Measurements from ENCODE around the gene COLEC11. TPM values are rescaled to one million over a fixed set of nuclear protein-coding genes. Genes with fewer than 3 reads are reported as not detected.
"Not testable (repeated sequence)": the region's sequence is repeated elsewhere in the genome, so short reads cannot be mapped to it uniquely, and the experiment has no call there.

Gene COLEC11
- total RNA-seq, 1 donor from 2014 or later, result not detected

DNA sequence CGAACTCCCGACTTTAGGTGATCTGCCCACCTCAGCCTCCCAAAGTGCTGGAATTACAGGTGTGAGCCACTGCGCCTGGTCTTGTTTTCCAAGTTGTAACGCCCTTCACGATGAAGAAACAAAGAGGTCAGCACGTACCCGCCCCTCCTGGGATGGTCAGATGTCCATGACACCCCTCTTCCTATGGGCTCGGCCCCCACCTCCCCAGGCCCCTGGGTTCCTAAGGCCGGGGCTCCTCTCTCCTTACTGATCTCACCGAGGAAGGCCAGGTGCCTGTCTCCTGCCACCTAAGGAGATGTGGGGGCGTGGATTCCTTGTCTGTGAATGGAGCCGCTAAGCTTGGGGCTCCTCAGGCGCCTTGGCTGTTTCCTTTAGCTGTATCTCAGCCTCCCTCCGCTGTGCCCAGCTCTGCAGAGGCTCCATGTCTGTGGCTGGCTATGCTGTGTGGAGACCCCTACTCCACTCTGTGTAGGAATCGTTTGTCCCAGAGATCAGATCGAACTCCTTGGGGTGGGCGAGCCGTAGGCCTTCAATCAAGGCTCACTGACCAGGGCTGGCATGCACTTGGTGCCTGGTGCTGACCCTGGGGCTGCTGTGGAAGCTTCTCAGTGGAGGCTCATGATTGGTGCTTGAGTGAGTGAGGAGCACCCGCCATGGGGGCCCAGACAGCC lies 8.8 kb downstream of the COLEC11 start:
- no peaks in the 10 kb centered on the region for H3K9me3 Mint-ChIP-seq
- no peaks in the 10 kb centered on the region for H3K36me3 Mint-ChIP-seq (ENCODE audit: low read depth)
- intact Hi-C loops (cut with micrococcal nuclease), result no loop called here
- no peak for DNase-seq (ENCODE audit: low spot score)
- H3K4me1 Mint-ChIP-seq (ENCODE audit: low read depth), result peaks cover 3% of the 10 kb centered on the region
- peaks cover 2% of the 10 kb centered on the region for H3K27me3 Mint-ChIP-seq (ENCODE audit: insufficient read depth)
- no peak overlapping the region for H3K4me3 Mint-ChIP-seq
- H3K27ac Mint-ChIP-seq, result no peak overlapping the region

DNA sequence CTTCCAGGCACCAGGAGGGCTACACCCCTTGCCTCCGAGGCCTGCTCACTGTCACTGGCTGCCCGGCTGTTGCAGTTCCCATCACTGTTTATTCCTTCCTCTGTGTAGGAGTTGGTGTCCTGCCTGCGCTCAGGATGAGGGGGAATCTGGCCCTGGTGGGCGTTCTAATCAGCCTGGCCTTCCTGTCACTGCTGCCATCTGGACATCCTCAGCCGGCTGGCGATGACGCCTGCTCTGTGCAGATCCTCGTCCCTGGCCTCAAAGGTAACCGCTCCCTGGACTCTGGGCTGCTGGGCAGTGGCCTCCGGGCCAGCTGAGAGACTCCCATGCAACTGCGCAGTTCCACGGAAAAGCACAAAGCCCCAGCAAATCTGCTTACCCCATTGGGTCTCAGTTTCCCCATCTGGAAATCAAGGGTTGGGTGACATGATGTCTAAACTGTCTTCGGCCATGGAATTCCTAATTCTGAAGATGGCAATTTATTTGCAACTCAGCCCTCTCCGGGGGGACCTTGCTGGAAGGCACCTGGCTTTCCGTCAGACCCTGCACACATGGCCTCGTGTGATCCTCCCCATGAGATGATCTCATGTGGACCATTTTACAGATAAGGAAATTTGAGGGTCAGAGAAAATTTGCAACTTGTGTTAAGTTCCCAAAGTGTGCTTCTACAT lies 9.4 kb downstream of the COLEC11 start:
- H3K27me3 Mint-ChIP-seq (ENCODE audit: insufficient read depth), result peaks cover 2% of the 10 kb centered on the region
- H3K9me3 Mint-ChIP-seq, result no peaks in the 10 kb centered on the region
- H3K4me3 Mint-ChIP-seq, result no peak overlapping the region
- H3K27ac Mint-ChIP-seq, result no peak overlapping the region
- intact Hi-C loops (cut with micrococcal nuclease), result no loop called here
- no peaks in the 10 kb centered on the region for H3K36me3 Mint-ChIP-seq (ENCODE audit: low read depth)
- H3K4me1 Mint-ChIP-seq (ENCODE audit: low read depth), result no peaks in the 10 kb centered on the region
- no peak for DNase-seq (ENCODE audit: low spot score)

DNA sequence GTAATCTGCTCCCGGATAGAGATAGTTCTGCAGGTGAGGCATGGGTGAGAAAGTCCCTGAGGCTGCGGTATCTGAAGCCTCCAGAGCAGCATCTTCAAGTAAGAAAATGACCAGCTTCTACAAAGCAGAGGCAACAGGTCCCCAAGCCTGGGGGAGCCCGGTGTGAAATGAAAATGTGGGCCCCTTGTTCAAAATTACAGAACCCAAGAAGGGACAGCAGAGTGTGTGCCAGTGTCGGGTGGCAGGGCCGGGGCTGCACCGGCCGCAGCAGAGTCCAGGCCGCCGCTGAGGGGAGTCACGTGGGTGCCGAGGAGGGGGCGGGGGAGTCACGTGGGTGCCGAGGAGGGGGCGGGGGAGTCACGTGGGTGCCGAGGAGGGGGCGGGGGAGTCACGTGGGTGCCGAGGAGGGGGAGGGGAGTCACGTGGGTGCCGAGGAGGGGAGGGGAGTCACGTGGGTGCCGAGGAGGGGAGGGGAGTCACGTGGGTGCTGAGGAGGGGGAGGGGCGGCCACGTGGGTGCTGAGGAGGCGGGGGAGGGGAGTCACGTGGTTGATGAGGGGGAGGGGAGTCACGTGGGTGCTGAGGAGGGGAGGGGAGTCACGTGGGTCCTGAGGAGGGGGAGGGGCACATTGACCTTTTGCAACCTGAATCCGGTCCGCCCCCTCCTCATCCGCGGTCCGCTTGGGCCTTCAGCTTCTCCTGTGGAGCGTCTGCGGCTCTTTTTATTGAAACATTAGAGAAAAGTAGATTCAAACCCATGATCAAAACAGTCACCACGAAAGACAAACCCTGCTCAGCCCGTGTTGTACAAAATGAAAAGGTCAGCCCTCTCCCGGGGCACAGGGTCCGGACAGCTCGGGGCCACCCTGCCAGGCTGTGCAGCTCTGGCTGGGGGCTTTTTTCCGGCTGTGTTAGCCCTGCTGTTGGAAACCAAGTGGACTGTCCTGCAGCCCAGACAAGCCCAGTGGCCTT lies 10.4 kb downstream of the COLEC11 start:
- intact Hi-C loops (cut with micrococcal nuclease), result loop anchor here (5.0 kb wide), 1 partner anchor 228 kb away; the partner anchor contains the start of genes EIPR1 and TRAPPC12
- no peak for DNase-seq (ENCODE audit: low spot score)
- Mint-ChIP-seq H3K9me3 (no peaks in the 10 kb centered on the region), H3K27me3 (ENCODE audit: insufficient read depth) (peaks cover 2% of the 10 kb centered on the region), H3K4me1 (ENCODE audit: low read depth) (no peaks in the 10 kb centered on the region), H3K4me3 (peak overlapping the region; percentile 33), H3K36me3 (ENCODE audit: low read depth) (no peaks in the 10 kb centered on the region), H3K27ac (peak overlapping the region; percentile 64)

DNA sequence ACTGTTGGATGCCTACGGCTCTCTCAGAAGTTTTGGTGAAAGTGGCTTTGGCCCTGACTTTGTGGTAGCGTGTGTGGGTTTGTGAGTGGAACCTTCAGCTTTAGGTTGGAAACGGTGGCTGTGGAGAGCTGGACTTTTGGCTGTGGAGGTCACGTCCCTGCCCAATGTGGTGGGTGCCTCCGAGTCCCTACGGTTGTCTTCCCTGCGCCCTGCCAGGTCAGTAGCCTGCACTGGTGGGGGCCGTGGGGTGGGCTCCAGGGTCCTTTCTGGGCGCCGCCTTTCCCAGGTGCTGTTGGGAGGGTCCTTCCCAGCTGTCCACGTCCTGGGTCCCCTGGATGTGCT lies 11.1 kb downstream of the COLEC11 start:
- DNase-seq (ENCODE audit: low spot score), result no peak
- H3K36me3 Mint-ChIP-seq (ENCODE audit: low read depth), result no peaks in the 10 kb centered on the region
- H3K27ac Mint-ChIP-seq, result no peak overlapping the region
- no peak overlapping the region for H3K4me3 Mint-ChIP-seq
- no peaks in the 10 kb centered on the region for H3K9me3 Mint-ChIP-seq
- intact Hi-C loops (cut with micrococcal nuclease), result loop anchor here (5.0 kb wide), 1 partner anchor 229 kb away; the partner anchor contains the start of genes EIPR1 and TRAPPC12
- H3K4me1 Mint-ChIP-seq (ENCODE audit: low read depth), result no peaks in the 10 kb centered on the region
- H3K27me3 Mint-ChIP-seq (ENCODE audit: insufficient read depth), result peaks cover 2% of the 10 kb centered on the region

DNA sequence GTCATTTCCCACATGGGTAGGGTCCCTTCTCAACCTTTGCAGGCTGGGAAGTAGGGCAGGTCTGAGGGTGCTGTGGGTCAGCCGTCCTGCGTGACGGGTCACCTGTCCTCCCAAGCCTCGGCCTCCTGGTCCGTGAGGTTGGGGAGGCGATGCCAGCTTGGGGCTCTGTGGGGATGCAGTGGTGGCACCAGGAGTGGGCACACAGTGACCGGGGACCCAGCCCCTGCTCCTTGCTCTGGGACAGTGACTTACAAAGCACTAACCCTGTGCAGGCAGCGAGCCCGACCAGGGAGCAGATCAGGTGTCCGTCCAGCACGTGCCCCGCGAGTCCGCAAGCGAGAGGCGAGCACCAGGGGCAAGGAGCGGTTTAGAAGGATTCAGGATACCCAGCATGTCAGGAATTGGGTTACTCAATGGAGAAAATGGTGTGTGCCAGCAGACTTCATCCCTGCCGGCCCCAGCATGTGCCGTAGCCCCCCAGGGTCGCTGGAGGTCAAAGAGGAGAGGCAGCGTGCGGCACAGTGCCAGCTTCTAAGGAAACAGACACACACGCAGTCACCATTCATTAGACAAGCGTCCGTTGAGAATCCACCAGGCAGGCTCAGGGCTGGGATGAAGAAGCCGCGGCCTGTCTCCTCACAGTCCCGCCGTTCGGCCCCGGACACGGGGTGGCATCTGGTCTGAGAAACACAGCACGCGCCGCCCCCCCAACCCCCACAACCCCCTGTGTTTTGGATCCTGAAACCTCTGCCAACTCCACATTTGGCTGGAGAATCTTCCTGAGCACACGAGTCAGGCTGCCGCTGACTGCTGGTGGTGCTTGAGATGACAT lies 11.7 kb downstream of the COLEC11 start:
- Mint-ChIP-seq H3K9me3 (no peaks in the 10 kb centered on the region), H3K4me1 (ENCODE audit: low read depth) (no peaks in the 10 kb centered on the region), H3K27me3 (ENCODE audit: insufficient read depth) (peaks cover 2% of the 10 kb centered on the region), H3K4me3 (no peak overlapping the region), H3K36me3 (ENCODE audit: low read depth) (no peaks in the 10 kb centered on the region), H3K27ac (no peak overlapping the region)
- intact Hi-C loops (cut with micrococcal nuclease), result loop anchor here (5.0 kb wide), 1 partner anchor 229 kb away; the partner anchor contains the start of genes EIPR1 and TRAPPC12
- no peak for DNase-seq (ENCODE audit: low spot score)

DNA sequence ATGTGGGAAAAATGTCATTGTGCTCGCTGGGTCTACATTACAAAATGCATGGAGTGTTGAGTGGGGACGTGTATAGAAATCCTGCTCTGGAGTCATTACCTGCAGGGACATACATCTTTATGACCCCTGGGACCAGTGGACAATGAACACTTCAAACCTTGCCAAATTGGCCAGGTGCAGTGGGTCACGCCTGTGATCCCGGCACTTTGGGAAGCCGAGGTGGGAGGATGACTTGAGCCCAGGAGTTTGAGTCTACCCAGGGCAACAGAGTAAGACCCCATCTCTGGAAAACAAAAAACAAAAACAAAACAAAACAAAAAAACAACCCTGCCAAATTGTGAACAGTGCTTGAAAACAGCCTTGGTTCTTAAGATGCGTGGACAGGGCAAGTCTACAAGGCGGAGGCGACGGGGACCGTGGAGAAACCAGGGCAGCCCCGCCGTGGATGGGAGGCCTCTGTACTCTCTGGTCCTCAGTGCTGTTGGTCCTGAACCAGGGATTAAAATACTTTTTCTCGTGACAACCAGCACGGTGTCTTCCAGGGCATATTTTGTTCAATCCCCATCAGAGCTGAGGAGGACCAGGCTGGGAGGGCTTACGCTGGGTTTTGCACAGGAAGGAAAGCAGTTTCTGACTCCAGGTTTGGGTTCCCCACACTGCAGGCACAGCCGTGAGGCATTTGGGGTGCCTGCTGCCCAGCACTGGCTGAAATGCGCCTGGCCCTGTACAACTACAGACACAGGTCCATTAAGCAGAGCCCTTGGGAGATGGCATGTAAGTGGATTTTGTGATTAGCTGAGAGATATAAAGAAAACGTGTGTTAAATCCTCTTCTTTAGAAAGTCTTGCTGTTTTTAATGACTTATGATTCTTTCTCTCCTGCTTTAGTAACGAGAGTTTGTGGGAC lies 13.7 kb downstream of the COLEC11 start:
- Mint-ChIP-seq H3K4me1 (ENCODE audit: low read depth) (no peaks in the 10 kb centered on the region), H3K36me3 (ENCODE audit: low read depth) (no peaks in the 10 kb centered on the region), H3K9me3 (peaks cover 2% of the 10 kb centered on the region), H3K27ac (no peak overlapping the region), H3K4me3 (no peak overlapping the region), H3K27me3 (ENCODE audit: insufficient read depth) (peaks cover 1% of the 10 kb centered on the region)
- intact Hi-C loops (cut with micrococcal nuclease), result loop anchor here (5.0 kb wide), 1 partner anchor 231 kb away; the partner anchor contains the start of genes EIPR1 and TRAPPC12
- no peak for DNase-seq (ENCODE audit: low spot score)

DNA sequence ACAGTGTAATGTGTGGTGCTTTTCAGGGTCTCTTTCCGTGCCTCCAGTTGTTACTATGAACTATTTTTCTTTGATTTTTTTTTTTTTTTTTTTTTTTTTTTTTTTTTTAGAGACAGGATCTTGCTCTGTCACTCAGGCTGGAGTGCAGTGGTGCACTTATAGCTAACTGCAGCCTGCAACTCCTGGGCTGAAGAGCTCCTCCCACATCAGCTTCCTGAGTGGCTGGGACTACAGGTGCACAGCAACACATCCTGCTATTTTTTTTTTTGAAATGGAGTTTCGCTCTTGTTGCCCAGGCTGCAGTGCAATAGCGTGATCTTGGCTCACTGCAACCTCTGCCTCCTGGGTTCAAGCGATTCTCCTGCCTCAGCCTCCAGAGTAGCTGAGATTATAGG lies 14.4 kb downstream of the COLEC11 start:
- H3K27ac Mint-ChIP-seq; DNase-seq (ENCODE audit: low spot score); H3K4me1 Mint-ChIP-seq (ENCODE audit: low read depth); H3K27me3 Mint-ChIP-seq (ENCODE audit: insufficient read depth); H3K4me3 Mint-ChIP-seq; H3K36me3 Mint-ChIP-seq (ENCODE audit: low read depth); H3K9me3 Mint-ChIP-seq: not testable (repeated sequence)
- intact Hi-C loops (cut with micrococcal nuclease), result loop anchor here (5.0 kb wide), 1 partner anchor 232 kb away; the partner anchor contains the start of genes EIPR1 and TRAPPC12

DNA sequence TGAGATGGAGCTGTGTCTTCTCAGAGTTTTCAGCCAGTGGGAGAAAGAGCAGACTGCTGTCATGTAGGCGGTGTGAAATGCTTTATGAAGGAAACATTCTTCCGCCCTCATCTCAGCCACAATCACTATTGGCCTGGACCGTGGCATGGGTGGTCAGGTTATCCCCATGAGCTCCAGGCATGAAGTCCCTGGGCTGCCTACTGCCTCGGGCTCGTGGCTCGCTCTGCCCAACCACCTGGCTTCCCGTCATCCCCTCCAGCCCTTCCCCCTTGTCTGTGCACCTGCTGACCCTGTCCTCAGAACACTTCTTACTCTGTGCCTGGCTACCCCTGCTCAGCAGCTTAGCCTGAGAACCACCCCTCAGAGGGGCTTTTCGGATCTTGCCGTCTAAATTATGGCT lies 15.5 kb downstream of the COLEC11 start:
- intact Hi-C loops (cut with micrococcal nuclease), result no loop called here
- no peaks in the 10 kb centered on the region for H3K4me1 Mint-ChIP-seq (ENCODE audit: low read depth)
- no peaks in the 10 kb centered on the region for H3K36me3 Mint-ChIP-seq (ENCODE audit: low read depth)
- no peak overlapping the region for H3K27ac Mint-ChIP-seq
- H3K9me3 Mint-ChIP-seq, result peaks cover 3% of the 10 kb centered on the region
- no peak overlapping the region for H3K4me3 Mint-ChIP-seq
- no peak for DNase-seq (ENCODE audit: low spot score)
- peaks cover 1% of the 10 kb centered on the region for H3K27me3 Mint-ChIP-seq (ENCODE audit: insufficient read depth)

DNA sequence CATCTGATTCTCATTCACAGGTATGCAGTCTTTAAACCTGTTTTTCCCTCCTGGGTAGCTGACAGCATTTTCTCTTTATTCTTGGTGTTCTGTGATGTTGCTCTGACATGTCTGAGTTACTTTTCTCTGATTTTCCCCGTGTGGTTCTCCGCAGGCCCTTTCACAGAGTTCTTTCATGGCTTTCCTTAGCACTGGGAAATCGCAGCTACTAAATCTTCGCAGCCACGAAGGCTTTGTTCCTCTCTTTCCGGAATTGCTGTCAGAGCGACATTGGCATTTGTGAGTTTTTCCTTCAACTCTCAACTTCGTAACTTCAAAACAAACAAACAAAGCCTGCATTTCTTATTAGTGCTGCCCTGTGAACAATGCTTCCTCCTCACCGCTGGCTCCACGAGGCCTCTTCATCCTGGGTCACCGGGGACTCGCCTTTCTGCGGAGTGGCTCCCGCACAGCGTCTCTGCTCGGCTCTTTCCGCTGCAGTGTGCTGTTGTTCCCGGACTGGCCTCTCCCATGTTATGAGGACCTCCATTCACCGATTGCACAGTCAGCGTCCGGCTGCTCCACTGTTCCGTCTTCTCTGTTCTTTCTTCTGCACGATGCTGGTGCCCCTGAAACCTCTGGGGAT lies 16.1 kb downstream of the COLEC11 start:
- intact Hi-C loops (cut with micrococcal nuclease), result no loop called here
- DNase-seq (ENCODE audit: low spot score), result no peak
- no peaks in the 10 kb centered on the region for H3K4me1 Mint-ChIP-seq (ENCODE audit: low read depth)
- H3K4me3 Mint-ChIP-seq, result no peak overlapping the region
- H3K36me3 Mint-ChIP-seq (ENCODE audit: low read depth), result no peaks in the 10 kb centered on the region
- peaks cover 3% of the 10 kb centered on the region for H3K9me3 Mint-ChIP-seq
- H3K27ac Mint-ChIP-seq, result no peak overlapping the region
- H3K27me3 Mint-ChIP-seq (ENCODE audit: insufficient read depth), result peaks cover 1% of the 10 kb centered on the region

DNA sequence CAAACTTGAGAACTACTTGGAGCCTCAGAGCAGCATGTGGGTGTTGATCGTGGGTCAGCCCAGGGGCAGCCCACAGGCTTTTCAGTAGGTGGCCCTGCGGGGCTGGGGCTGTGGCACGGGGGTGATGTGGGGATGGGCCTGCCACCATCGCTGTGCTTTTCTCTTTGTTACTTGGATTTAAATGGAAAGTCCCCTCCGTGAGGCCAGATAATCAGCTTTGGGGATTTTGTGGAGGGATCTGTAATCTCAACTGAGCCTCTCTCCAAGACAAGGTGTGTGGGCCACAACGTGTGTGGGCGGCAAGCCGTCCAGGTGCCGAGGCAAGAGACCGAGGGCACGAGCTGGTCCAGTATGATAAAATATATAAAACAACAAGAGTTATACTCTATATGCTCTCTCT lies 16.7 kb downstream of the COLEC11 start:
- Mint-ChIP-seq H3K27ac (no peak overlapping the region), H3K27me3 (ENCODE audit: insufficient read depth) (peaks cover 1% of the 10 kb centered on the region), H3K4me1 (ENCODE audit: low read depth) (no peaks in the 10 kb centered on the region), H3K4me3 (no peak overlapping the region), H3K9me3 (peaks cover 3% of the 10 kb centered on the region), H3K36me3 (ENCODE audit: low read depth) (no peaks in the 10 kb centered on the region)
- intact Hi-C loops (cut with micrococcal nuclease), result no loop called here
- DNase-seq (ENCODE audit: low spot score), result no peak

Data from activated T-helper 1 cell treated with anti-CD3 and anti-CD28 coated beads, Interleukin-12 subunit alpha, Interleukin-12 subunit beta, Interleukin-2, Interleukin-4 antibody, amounts not matched to agents 30 ng/mL and 10 ng/mL and 1 ng/mL, durations not matched to agents 14 hours and 24 hours and 36 hours (primary cell).